ENCODE results near the gene SMIM23. TPM values are rescaled to one million over a fixed set of nuclear protein-coding genes. Genes with fewer than 3 reads are reported as not detected.

SMIM23 gene
- total RNA-seq, 4 donors from 2014 or later, result not detected

GRCh38 chr5:171795381-171795780 lies 9.8 kb downstream of the SMIM23 start:
- H3K36me3 ChIP-seq, result no peaks in the 10 kb centered on the region

GRCh38 chr5:171796436-171796835 lies 10.8 kb downstream of the SMIM23 start:
- H3K4me3 ChIP-seq, result no peak overlapping the region
- H3K27ac ChIP-seq, result no peak overlapping the region
- H3K9me3 ChIP-seq, result no peaks in the 10 kb centered on the region
- no peaks in the 10 kb centered on the region for H3K4me1 ChIP-seq
- H3K36me3 ChIP-seq, result no peaks in the 10 kb centered on the region
- H3K27me3 ChIP-seq, result peaks cover 0 to 5% (median 0%) of the 10 kb centered on the region in 4 donors
- no peak for DNase-seq
- intact Hi-C loops (cut with DNase I), result no loop called here
- TF ChIP-seq CTCF (IDR thresholded peaks at IDR 0.05) (no peak), POLR2A (IDR thresholded peaks at IDR 0.05) (no peak)
- WGBS, 2 donors, result 84 to 88% methylated on average over 8 of the region's 8 CpGs

More at GRCh38 chr5:171795381-171795780, 9.8 kb downstream of the SMIM23 start:
- 44 to 46% methylated on average over 2 of the region's 2 CpGs for WGBS, 2 donors
- TF ChIP-seq POLR2A (IDR thresholded peaks at IDR 0.05) (no peak), CTCF (IDR thresholded peaks at IDR 0.05) (no peak)
- Histone ChIP-seq H3K27me3 (peaks cover 0 to 5% (median 0%) of the 10 kb centered on the region in 4 donors), H3K4me3 (no peak overlapping the region), H3K27ac (no peak overlapping the region), H3K4me1 (no peaks in the 10 kb centered on the region), H3K9me3 (no peaks in the 10 kb centered on the region)
- no peak for DNase-seq
- intact Hi-C loops (cut with DNase I), result no loop called here

- intact Hi-C loops (cut with DNase I), result no loop called here
- H3K4me3 ChIP-seq, result no peak overlapping the region
- H3K27ac ChIP-seq, result no peak overlapping the region
- H3K9me3 ChIP-seq, result no peaks in the 10 kb centered on the region
- DNase-seq, result no peak
- no peaks in the 10 kb centered on the region for H3K4me1 ChIP-seq
- no peaks in the 10 kb centered on the region for H3K36me3 ChIP-seq
- 69 to 82% methylated on average over 3 to 5 of the region's 5 CpGs for WGBS, 2 donors
- TF ChIP-seq CTCF (IDR thresholded peaks at IDR 0.05), result no peak
- TF ChIP-seq POLR2A (IDR thresholded peaks at IDR 0.05), result no peak
- peaks cover 0 to 11% (median 0%) of the 10 kb centered on the region in 4 donors for H3K27me3 ChIP-seq
These were observed 11.9 kb downstream of the SMIM23 start for GRCh38 chr5:171797543-171797942.

- no peak overlapping the region for H3K27ac ChIP-seq
- WGBS, 2 donors, result 71 to 77% methylated on average over 7 to 8 of the region's 8 CpGs
These were observed 12.8 kb downstream of the SMIM23 start for GRCh38 chr5:171798418-171798817.

GRCh38 chr5:171801839-171802238 lies 16.2 kb downstream of the SMIM23 start:
- no peak overlapping the region for H3K4me3 ChIP-seq
- no peaks in the 10 kb centered on the region for H3K4me1 ChIP-seq
- no peaks in the 10 kb centered on the region for H3K36me3 ChIP-seq
- 57 to 100% methylated on average over 1 of the region's 1 CpG for WGBS, 2 donors
- DNase-seq, result no peak
- H3K27ac ChIP-seq, result no peak overlapping the region
- no peaks in the 10 kb centered on the region for H3K9me3 ChIP-seq
- H3K27me3 ChIP-seq, result peaks cover 0 to 48% (median 0%) of the 10 kb centered on the region in 4 donors
- TF ChIP-seq POLR2A (IDR thresholded peaks at IDR 0.05) (no peak), CTCF (IDR thresholded peaks at IDR 0.05) (no peak)
- intact Hi-C loops (cut with DNase I), result no loop called here

More at GRCh38 chr5:171798418-171798817, 12.8 kb downstream of the SMIM23 start:
- intact Hi-C loops (cut with DNase I), result no loop called here
- H3K4me3 ChIP-seq, result no peak overlapping the region
- H3K27me3 ChIP-seq, result peaks cover 0 to 15% (median 0%) of the 10 kb centered on the region in 4 donors
- H3K36me3 ChIP-seq, result no peaks in the 10 kb centered on the region
- TF ChIP-seq CTCF (IDR thresholded peaks at IDR 0.05), result no peak
- TF ChIP-seq POLR2A (IDR thresholded peaks at IDR 0.05), result no peak
- no peaks in the 10 kb centered on the region for H3K9me3 ChIP-seq
- no peaks in the 10 kb centered on the region for H3K4me1 ChIP-seq
- no peak for DNase-seq
